GM12878 (cell line): Measurements from ENCODE around the gene CREBBP. TPM values are rescaled to one million over a fixed set of nuclear protein-coding genes. Genes with fewer than 3 reads are reported as not detected.

ENCODE experiments used
- ATAC-seq: fragments of 200-7000 bp; cut with Tn5 transposase; 3 replicates; pipeline ENCODE4 v1.9.1; 2020; ENCODE audit warnings: mild to moderate bottlenecking, moderate library complexity
- BruUV-seq: library from RNA; stranded (reverse); fragments of 400-500 nt; replicated peaks from 2 replicates; lab custom pipeline; 2021; lab: Mats Ljungman, UMichigan
- CTCF ChIA-PET: fragments of 300-600 bp; sonication (Branson Sonifier 250); formaldehyde crosslinking; extraction: SDS; loops from one replicate; lab custom pipeline; 2021; ENCODE audit warnings: inconsistent platforms; lab: Yijun Ruan, JAX
- POLR2A ChIA-PET: fragments of 350-600 bp; formaldehyde crosslinking; extraction: SDS; loops from one replicate; lab custom pipeline; 2021; ENCODE audit warnings: inconsistent platforms; lab: Charles Lee
- RAD21 ChIA-PET: fragments of 300-600 bp; sonication (Branson Sonifier 250); formaldehyde crosslinking; loops from one replicate; lab custom pipeline; 2023; ENCODE audit warnings: antibody characterized with exemption; ENCODE audit not compliant: unreplicated experiment; lab: Charles Lee
- SMC1A ChIA-PET: fragments of 300-600 bp; sonication (Branson Sonifier 250); formaldehyde crosslinking; loops from one replicate; lab custom pipeline; 2023; ENCODE audit not compliant: unreplicated experiment, uncharacterized antibody; lab: Charles Lee
- DNase-seq: peaks from one replicate; pipeline ENCODE4 v3.0.0-alpha.2; 2011; ENCODE audit warnings: low read depth, low spot score
- FAIRE-seq: peaks from 3 replicates; lab custom pipeline; 2011; peaks lifted over from hg19 to GRCh38; lab: Jason Lieb, UNC
- H2AFZ ChIP-seq: 2 replicates; pipeline ENCODE4 v1.6.0; 2011; ENCODE audit warnings: low read depth, low read length, control low read depth; ENCODE audit not compliant: control insufficient read depth
- H3K27ac ChIP-seq: 2 replicates; pipeline ENCODE4 v1.5.1; 2011; ENCODE audit warnings: control low read depth; ENCODE audit not compliant: control insufficient read depth, insufficient read depth
- H3K27me3 ChIP-seq, 2 experiments: replicated peaks in 1 of 2; 2 replicates each; pipeline versions ENCODE4 v1.6.0 to v1.6.1; 2011; ENCODE audit warnings: low read length in 1 of 2; ENCODE audit not compliant: control insufficient read depth in 2 of 2, insufficient read depth in 2 of 2
- H3K36me3 ChIP-seq, 2 experiments: 2 replicates each; pipeline ENCODE4 v1.5.1; 2011; ENCODE audit warnings: low read length in 1 of 2; ENCODE audit not compliant: control insufficient read depth in 2 of 2, insufficient read depth in 2 of 2
- H3K4me1 ChIP-seq: 2 replicates; pipeline ENCODE4 v1.6.1; 2011; ENCODE audit warnings: mild to moderate bottlenecking, low read length, moderate library complexity, mixed read lengths; ENCODE audit not compliant: control insufficient read depth, insufficient read depth
- H3K4me2 ChIP-seq: 2 replicates; pipeline ENCODE4 v1.6.0; 2011; ENCODE audit warnings: control low read depth; ENCODE audit not compliant: control insufficient read depth, insufficient read depth
- H3K4me3 ChIP-seq: fragments of 200-600 bp; sonication (generic); 2 replicates; pipeline ENCODE4 v1.5.1; 2016
- H3K79me2 ChIP-seq: 2 replicates; pipeline ENCODE4 v1.6.0; 2011; ENCODE audit warnings: low read length; ENCODE audit not compliant: control insufficient read depth, insufficient read depth
- H3K9ac ChIP-seq: 2 replicates; pipeline ENCODE4 v1.8.0; 2011; ENCODE audit warnings: low read length, control low read depth, mixed read lengths; ENCODE audit not compliant: control insufficient read depth, insufficient read depth
- H3K9me3 ChIP-seq: replicated peaks from 3 replicates; pipeline ENCODE4 v1.5.1; 2011; ENCODE audit warnings: mild to moderate bottlenecking, low read length; ENCODE audit not compliant: control insufficient read depth, insufficient read depth
- H4K20me1 ChIP-seq: 2 replicates; pipeline ENCODE4 v1.6.0; 2011; ENCODE audit not compliant: control insufficient read depth, insufficient read depth
- ASH2L ChIP-seq: fragments of 300-600, 200-600 bp; sonication (generic); IDR thresholded peaks from 2 replicates; pipeline ENCODE4 v1.6.1; 2017; ENCODE audit warnings: low read depth, mild to moderate bottlenecking, borderline replicate concordance
- BHLHE40 ChIP-seq, 2 experiments: fragments of 450-650 bp in 1 of 2; IDR thresholded peaks; 2 replicates each; pipeline ENCODE4 v1.6.1; 2011 to 2017; ENCODE audit warnings: low read depth in 2 of 2, borderline replicate concordance in 1 of 2, improper control_type of control experiment in 1 of 2, low read length in 1 of 2, mild to moderate bottlenecking in 1 of 2
- HCFC1 ChIP-seq: fragments of 150-350 bp; IDR thresholded peaks from 2 replicates; pipeline ENCODE4 v1.6.1; 2014; ENCODE audit warnings: low read length
- POLR2A ChIP-seq: IDR thresholded peaks from 2 replicates; pipeline ENCODE4 v1.6.1; 2011; ENCODE audit warnings: low read depth, mild to moderate bottlenecking, low read length
- RAD21 ChIP-seq: IDR thresholded peaks from 2 replicates; pipeline ENCODE4 v1.6.1; 2011; ENCODE audit warnings: mild to moderate bottlenecking, low read depth, low read length, moderate library complexity; ENCODE audit not compliant: insufficient read depth
- RELA ChIP-seq: fragments of 450-650 bp; IDR thresholded peaks from 2 replicates; pipeline ENCODE4 v1.8.0; 2014; ENCODE audit warnings: borderline replicate concordance; ENCODE audit not compliant: partially characterized antibody
- SUZ12 ChIP-seq: fragments of 200-600 bp; sonication (generic); IDR thresholded peaks from one replicate; pipeline ENCODE4 v1.6.1; 2018; ENCODE audit warnings: antibody characterized with exemption, mild to moderate bottlenecking; ENCODE audit not compliant: unreplicated experiment
- TAF1 ChIP-seq: IDR thresholded peaks from 2 replicates; pipeline ENCODE4 v1.6.1; 2011; ENCODE audit warnings: mild to moderate bottlenecking, low read depth, low read length, borderline replicate concordance
- TBL1XR1 ChIP-seq: IDR thresholded peaks from 2 replicates; pipeline ENCODE4 v1.6.1; 2012; ENCODE audit warnings: low read depth, low read length, improper control_type of control experiment
- TCF12 ChIP-seq: IDR thresholded peaks from 2 replicates; pipeline ENCODE4 v1.6.1; 2011; ENCODE audit warnings: low read depth, mild to moderate bottlenecking, low read length
- TCF3 ChIP-seq: IDR thresholded peaks from 2 replicates; pipeline ENCODE4 v1.6.1; 2012; ENCODE audit warnings: low read depth, mild to moderate bottlenecking, low read length, borderline replicate concordance; ENCODE audit not compliant: insufficient read depth
- YY1 ChIP-seq: IDR thresholded peaks from 2 replicates; pipeline ENCODE4 v1.6.1; 2011; ENCODE audit warnings: low read depth, mild to moderate bottlenecking, low read length
- WGBS: methylation state at CpG from one replicate; pipeline ENCODE4 v1.1.6; 2016; ENCODE audit warnings: low lambda C conversion rate; ENCODE audit not compliant: insufficient replicate concordance, insufficient coverage; ENCODE audit errors: missing lambda C conversion rate; 5-methylcytosine and 5-hydroxymethylcytosine counted together
- in situ Hi-C: fragments of 300-500 bp; cut with MboI; formaldehyde crosslinking; loops from 9 replicates; pipeline ENCODE4 v1.14.3; 2018; ENCODE audit warnings: mixed read lengths
- intact Hi-C: fragments of 100-400 bp; cut with micrococcal nuclease; formaldehyde crosslinking; loops from one replicate; pipeline ENCODE4 v1.14.2; 2022; ENCODE audit not compliant: unreplicated experiment
- polyA plus RNA-seq, 11 experiments: library from polyadenylated mRNA; depleted of rRNA in 4 of 11; unstranded in 6 of 11; stranded (reverse) in 5 of 11; fragments of >200 nt; fragmentation: Nextera tagmentation in 4 of 11; fragmentation: Illumina TruSeq in 1 of 11; extraction: Ambion mirVana in 4 of 11; extraction: Trizol in 1 of 11; gene quantifications; 1 replicate in 1 of 11; 2 replicates in 10 of 11; pipeline versions ENCODE4 v1.2.1 to v1.2.3, GENCODE V29; 2011 to 2016; ENCODE audit warnings: inconsistent platforms in 2 of 11, missing spikeins in 2 of 11, low read depth in 1 of 11
- total RNA-seq, 4 experiments: library from RNA; depleted of rRNA in 3 of 4; stranded (reverse); fragments of >200 nt in 3 of 4; fragmentation: Illumina TruSeq in 1 of 4; extraction: Trizol in 1 of 4; gene quantifications; 2 replicates each; pipeline versions ENCODE4 v1.2.1 to v1.2.3, GENCODE V29; 2013 to 2021
- TF ChIP-seq, protein P1 (sequence below): fragments of 450-650 bp; IDR thresholded peaks from 2 replicates; pipeline ENCODE4 v1.6.1; 2017; ENCODE audit warnings: mild to moderate bottlenecking, moderate library complexity
- TF ChIP-seq, protein P2 (sequence below): IDR thresholded peaks from 2 replicates; pipeline ENCODE4 v1.6.1; 2011; ENCODE audit warnings: low read depth, low read length, improper control_type of control experiment, borderline replicate concordance

Gene CREBBP
- total and polyA plus RNA-seq, 10 of the 15 experiments (the other 5 are each of a cell fraction or from before 2014, with no cell fraction given), result 3.4 to 32.7 (median 7.9) TPM

DNA sequence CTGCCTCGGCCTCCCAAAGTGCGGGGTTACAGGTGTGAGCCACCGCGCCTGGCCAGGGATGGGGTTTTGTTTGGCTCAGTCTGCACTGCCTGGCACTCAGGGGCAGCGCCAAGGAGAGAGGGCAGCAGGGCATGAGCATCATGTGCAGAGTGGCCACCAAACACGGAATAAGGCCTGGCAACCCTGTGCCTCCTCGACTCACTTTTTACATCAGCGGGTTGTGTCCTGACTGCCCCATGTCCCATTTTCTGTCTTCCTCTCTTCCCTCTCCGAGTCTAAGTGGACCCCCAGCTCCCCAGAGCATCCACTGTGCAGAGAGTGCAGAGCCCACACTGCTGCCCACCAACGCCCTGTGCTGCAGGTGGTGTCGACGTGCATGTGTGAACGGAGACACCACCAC is 145.0 kb downstream of the CREBBP start:
- no peak overlapping the region for H3K9ac ChIP-seq
- no peak overlapping the region for H3K4me3 ChIP-seq
- SMC1A ChIA-PET, result no interaction called here
- DNase-seq, result no peak
- TF ChIP-seq POLR2A, result 0 out of 2 replicates have a peak, but pooled peaks have one; percentile 38
- TF ChIP-seq, protein P1, sequence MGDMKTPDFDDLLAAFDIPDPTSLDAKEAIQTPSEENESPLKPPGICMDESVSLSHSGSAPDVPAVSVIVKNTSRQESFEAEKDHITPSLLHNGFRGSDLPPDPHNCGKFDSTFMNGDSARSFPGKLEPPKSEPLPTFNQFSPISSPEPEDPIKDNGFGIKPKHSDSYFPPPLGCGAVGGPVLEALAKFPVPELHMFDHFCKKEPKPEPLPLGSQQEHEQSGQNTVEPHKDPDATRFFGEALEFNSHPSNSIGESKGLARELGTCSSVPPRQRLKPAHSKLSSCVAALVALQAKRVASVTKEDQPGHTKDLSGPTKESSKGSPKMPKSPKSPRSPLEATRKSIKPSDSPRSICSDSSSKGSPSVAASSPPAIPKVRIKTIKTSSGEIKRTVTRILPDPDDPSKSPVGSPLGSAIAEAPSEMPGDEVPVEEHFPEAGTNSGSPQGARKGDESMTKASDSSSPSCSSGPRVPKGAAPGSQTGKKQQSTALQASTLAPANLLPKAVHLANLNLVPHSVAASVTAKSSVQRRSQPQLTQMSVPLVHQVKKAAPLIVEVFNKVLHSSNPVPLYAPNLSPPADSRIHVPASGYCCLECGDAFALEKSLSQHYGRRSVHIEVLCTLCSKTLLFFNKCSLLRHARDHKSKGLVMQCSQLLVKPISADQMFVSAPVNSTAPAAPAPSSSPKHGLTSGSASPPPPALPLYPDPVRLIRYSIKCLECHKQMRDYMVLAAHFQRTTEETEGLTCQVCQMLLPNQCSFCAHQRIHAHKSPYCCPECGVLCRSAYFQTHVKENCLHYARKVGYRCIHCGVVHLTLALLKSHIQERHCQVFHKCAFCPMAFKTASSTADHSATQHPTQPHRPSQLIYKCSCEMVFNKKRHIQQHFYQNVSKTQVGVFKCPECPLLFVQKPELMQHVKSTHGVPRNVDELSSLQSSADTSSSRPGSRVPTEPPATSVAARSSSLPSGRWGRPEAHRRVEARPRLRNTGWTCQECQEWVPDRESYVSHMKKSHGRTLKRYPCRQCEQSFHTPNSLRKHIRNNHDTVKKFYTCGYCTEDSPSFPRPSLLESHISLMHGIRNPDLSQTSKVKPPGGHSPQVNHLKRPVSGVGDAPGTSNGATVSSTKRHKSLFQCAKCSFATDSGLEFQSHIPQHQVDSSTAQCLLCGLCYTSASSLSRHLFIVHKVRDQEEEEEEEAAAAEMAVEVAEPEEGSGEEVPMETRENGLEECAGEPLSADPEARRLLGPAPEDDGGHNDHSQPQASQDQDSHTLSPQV, result no peak
- no peaks in the 10 kb centered on the region for H3K79me2 ChIP-seq
- RAD21 ChIA-PET, result no interaction called here
- H3K27ac ChIP-seq, result no peak overlapping the region
- H3K9me3 ChIP-seq, result no peaks in the 10 kb centered on the region
- peaks cover 28 to 36% of the 10 kb centered on the region in 2 experiments for H3K36me3 ChIP-seq
- no peaks in the 10 kb centered on the region for H3K27me3 ChIP-seq
- no peaks in the 10 kb centered on the region for H3K4me1 ChIP-seq
- intact Hi-C loops, result no loop called here
- CTCF ChIA-PET, result no interaction called here
- BruUV-seq, result no TSS peak
- no peak overlapping the region for H2AFZ ChIP-seq
- POLR2A ChIA-PET, result no interaction called here
- no peak for ATAC-seq
- in situ Hi-C loops, result no loop called here
- FAIRE-seq, result no peak
- no peak overlapping the region for H3K4me2 ChIP-seq
- 98% methylated on average over 13 of the region's 13 CpGs for WGBS
- H4K20me1 ChIP-seq, result no peaks in the 10 kb centered on the region

DNA sequence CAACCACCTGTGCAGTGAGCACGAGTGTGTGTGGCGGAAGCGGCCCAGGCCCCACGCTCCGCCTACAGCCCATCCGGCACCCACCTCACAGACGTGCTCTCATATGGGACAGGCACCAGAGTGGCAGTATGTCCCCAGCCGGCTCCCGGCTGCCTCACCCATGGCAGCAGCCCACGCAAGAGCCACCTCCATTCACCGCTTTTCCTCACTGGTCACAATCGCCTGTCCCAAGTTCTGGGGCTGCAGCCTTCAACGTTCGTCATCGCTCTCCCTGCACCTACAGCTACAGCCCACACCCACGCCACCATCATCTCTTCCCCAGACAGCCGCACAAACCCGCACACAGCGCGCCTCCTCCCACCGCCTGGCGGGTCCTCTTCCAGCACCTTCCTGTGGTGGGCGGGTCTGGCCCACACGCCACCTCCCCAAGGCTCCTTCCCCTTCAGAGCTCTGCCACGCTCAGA is 145.7 kb downstream of the CREBBP start:
- Histone ChIP-seq H3K79me2 (no peaks in the 10 kb centered on the region), H2AFZ (no peak overlapping the region), H3K36me3 (peaks cover 29 to 40% of the 10 kb centered on the region in 2 experiments), H4K20me1 (no peaks in the 10 kb centered on the region)
- 95% methylated on average over 25 of the region's 25 CpGs for WGBS
- TF ChIP-seq TBL1XR1 (no peak), TAF1 (no peak), HCFC1 (no peak), TCF12 (no peak), ASH2L (no peak), TCF3 (no peak), YY1 (no peak), SUZ12 (no peak), RAD21 (no peak), RELA (no peak), BHLHE40 (IDR thresholded peaks at IDR 0.05; ENCODE audit: borderline replicate concordance in 1 of 2, low read depth in 2 of 2, low read length in 1 of 2) (no peak)
- TF ChIP-seq, protein P2, sequence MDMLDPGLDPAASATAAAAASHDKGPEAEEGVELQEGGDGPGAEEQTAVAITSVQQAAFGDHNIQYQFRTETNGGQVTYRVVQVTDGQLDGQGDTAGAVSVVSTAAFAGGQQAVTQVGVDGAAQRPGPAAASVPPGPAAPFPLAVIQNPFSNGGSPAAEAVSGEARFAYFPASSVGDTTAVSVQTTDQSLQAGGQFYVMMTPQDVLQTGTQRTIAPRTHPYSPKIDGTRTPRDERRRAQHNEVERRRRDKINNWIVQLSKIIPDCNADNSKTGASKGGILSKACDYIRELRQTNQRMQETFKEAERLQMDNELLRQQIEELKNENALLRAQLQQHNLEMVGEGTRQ, result no peak
- TF ChIP-seq, all 136 proteins: peak for 0
- RAD21 ChIA-PET, result no interaction called here
- POLR2A ChIA-PET, result no interaction called here
- SMC1A ChIA-PET, result no interaction called here
- CTCF ChIA-PET, result no interaction called here
- no peak for ATAC-seq
- Histone ChIP-seq H3K9me3 (no peaks in the 10 kb centered on the region), H3K4me2 (no peak overlapping the region), H3K27ac (no peak overlapping the region), H3K9ac (no peak overlapping the region), H3K27me3 (no peaks in the 10 kb centered on the region), H3K4me1 (no peaks in the 10 kb centered on the region), H3K4me3 (no peak overlapping the region)
- no peak for FAIRE-seq
- intact Hi-C loops, result no loop called here
- no peak for DNase-seq
- in situ Hi-C loops, result no loop called here
- no TSS peak for BruUV-seq
